GM18907 (cell line): ENCODE measurements around the gene SCUBE3.

Experiments used
- ATAC-seq: cut with Tn5 transposase; IDR thresholded peaks from one replicate; pipeline ENCODE4 v1.9.1; 2021; ENCODE audit warnings: mild to moderate bottlenecking, moderate library complexity; ENCODE audit not compliant: unreplicated experiment

SCUBE3 gene

DNA sequence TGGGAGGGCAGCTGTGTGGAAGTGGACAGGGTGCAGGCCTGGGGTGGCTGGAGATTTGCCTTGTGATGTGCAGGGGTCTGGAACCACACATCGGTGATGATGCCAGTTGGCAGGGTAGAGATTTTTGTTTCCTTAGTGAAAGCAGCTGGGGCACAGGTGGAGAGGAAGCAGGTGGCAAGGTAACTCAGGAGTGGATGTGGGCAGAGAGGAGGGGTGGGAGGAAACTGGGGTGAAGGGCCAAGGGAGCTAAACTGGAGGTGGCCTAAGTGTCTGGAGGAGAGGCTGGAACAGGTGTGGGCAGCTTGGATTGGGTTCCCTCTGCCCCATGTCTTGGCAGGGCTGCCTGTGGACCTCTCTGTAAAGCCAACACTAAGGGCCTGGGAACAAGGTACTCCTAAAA, 4.7 kb upstream of the SCUBE3 start:
- no peak for ATAC-seq

DNA sequence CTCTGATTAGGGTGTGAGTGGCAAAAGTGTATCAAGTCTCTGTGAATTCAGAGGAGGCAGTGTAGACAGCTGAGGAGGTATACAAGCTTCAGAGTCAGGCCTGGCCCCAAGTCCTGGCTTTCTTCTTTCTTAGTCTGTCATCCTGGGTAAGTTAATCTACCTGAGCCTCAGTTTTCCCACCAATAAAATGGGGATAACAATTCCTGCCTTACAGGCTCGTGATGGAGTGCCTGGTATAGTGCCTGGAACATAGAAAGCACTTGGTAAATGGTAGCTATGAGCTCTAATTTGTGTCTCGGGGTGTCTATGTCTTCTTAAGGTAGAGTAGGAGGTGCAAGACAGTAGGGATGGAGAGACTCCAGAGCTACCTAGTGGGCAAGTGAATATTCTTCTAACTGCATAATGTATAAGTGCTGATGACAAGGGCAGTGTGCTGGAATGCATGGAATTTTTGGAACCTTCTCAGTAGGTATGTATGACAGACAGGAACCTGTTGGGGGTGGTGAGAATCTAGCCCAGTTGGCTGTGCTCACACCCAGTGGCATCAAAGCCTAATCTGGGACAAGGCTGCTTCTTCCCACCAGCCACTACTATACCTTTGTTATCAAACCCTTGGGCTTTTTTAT, 4.0 kb upstream of the SCUBE3 start:
- ATAC-seq, result no peak

DNA sequence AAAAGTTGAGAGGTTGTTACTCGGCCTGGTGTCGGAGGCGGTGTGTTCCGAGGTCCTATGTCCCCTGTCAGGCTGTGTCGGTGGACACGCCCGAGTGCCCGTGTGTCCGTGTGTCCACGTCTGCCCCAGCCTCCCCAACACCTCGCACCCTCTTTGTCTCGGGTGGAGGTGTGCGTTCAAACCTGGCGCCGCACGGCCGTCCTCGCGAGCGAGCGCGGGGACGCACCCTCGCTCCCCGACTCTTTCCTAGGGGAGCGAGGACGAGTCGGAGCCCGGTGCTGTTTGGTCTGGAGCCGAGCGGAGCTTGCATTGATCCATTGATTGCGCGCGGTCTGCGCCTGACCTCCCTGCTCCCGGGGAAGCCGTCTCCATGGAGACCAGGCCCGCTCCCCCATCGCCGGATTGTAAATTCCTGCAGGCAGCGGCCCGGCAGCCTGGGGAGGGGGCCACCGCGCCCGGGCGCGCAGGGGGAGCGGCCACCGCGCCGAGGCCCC, 411 bp upstream of the SCUBE3 start:
- no peak for ATAC-seq

DNA sequence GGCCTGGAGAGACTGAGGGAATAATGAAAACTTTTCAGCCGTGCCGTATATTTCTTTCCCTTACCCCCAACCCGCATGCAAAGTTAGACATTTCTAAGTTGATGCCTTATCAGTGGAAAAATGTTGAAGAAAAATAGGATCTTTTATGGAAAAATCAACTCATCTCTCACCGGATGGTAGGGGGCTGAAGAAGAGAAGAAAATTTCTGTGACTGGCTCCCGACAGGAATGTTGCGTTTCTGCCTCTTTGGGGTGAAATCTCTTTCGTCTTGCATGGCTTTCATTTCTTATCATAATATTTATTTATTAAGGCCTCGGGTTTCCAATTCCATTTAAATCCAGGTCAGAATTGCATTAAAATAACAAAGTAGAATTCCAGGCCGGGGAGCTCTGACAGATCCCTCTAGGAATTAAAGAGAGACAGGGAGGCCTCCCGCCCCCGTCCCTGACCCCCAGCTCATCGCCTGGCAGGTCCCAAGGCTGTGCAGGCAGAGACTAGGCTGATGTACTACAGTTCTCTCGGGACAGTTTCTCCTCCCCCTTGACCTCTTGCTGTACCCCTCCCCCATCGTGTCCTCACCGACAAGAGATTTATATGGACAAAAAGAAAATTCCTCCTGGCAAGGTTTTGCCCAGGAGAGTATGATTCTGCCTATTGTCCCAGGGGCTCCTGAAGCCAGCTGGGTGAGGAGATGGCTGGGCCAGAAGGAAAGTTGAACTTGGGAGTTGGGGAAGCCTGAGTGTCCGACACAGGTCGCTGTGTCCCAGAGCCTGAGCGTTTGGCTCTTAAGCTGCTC, 1.3 kb downstream of the SCUBE3 start:
- ATAC-seq, result no peak

DNA sequence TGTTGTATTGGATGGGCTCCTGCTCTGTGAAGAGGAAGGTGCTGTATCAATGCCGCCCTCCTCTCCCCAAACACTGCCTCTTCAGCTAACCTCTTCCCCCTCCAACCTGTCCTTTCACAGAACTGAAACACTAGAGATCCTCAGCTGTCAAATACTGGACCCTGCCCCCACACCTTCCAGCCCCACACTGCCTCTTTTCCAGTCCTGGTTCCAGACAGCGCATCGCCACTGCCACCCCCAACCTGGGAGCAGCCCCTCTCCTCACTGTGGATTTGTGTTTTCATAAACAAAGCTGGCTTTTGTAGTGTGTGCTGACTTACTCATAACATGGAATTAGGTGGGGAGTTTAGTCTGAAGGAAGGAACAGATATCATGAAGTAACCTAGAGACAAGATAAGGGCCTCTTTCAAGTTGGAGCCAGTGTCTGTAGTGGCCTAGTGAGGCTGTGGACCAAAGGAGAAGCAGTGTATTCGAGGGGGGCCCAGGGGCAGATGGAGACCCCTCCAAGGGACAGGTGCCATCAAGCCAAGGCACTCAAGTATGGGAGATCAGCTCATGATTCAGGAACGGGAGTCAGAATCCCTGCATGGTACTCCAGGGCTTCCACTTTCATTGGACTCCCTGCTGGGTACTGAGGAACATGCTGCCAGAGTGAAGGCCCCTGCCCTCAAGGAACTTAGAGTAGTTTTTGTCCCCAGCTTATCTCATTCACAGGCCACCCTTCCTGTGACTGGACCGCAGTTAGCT, 2.1 kb downstream of the SCUBE3 start:
- ATAC-seq, result no peak

DNA sequence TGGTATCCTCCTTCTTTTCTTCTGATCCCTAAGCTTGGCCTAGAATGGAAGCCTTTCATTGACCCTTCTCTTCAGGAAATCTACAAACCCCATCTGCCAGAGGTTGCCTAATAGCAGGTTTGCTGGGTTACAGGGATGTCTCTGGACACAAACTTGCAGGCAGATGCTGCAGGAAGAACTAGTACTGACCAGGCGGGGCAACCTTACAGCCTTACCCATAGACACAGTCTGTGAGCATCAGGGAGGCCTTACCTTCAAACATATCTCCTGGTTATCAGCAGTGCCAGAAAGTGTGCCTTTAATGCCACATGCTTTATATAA, 2.6 kb downstream of the SCUBE3 start:
- no peak for ATAC-seq

DNA sequence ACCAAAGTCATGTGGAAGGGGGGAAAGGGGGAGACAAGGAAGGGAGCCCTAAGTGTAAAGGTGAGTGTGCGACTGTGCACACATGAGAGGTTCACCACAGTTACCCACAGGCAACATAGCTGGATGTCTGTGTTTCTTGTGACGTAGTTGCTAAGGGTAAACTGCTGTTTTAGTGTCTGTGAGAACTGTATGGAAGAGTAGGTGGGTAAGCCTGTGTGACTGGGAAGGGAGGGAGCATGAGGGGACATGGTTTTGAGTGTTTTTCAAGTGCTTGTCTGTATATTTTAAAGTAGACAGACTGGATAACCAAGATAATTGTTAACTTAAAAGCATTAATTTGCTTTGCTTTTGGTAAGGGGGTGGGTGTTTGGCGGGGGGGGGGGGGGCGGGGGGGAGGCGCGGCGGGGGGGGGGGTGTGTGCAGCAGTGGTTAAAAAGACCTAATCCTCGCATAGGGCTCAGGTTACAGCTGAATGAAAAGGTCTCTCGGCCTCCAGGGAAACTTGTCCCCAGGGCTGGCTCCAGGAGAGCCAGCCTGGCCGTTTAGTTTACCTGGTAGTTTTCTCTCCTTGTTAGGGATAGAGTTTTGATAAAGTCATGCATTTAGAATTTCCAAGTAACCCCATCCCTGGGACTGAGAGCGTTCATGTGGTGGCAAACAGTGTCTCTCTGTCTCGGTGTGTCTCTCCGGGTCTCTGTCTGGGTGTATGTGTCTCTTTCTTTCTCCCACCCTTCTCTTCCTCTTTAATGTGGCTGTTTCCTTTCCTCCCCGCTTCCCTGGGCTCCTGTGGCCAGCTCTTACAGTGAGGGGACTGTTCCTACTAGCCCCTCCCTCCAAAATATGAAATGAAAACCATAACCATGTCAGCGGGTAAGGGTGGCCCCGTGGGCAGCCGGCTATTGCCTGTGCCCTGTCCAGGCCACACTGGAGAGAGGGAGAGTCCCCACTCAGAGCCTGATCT, 3.4 kb downstream of the SCUBE3 start:
- no peak for ATAC-seq

DNA sequence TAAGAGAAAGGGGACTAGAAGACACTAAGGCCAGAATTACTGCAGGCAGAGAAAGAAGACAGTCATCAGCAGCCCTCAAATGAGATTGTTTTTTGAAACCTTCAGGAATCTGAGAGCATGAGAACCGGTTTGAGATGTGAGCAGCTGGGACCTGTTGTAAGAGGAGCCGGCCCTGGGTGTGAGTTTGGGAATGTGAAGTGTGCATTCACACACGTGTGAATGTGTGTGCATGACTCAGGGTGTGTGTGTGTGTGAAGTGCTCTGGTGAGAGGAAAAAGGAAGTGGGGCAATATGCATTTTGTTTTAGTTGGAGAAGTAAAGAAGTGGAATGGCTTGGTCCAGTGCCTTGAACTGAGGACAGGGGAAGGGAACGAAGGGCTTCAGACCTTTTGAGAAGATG, 4.3 kb downstream of the SCUBE3 start:
- no peak for ATAC-seq

DNA sequence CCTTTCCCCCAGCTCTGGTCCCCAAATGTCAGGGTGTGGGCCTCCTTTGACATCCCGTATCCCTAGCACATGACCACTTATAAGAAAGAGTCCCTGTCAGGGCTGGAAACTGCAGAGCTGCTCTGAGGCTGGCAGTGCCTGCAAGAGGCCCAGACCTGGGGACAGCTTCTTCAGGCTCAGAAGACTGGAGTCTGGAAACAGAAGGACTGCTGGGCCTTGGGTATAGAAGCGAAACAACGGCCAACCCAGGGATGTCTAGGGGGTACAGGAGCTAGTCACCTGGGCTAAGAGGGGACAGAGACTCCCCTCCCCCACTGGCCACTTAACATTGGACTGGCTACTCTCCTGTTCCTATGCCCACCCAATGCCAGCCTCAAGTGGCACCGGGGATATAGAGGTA, 4.7 kb downstream of the SCUBE3 start:
- ATAC-seq, result no peak

DNA sequence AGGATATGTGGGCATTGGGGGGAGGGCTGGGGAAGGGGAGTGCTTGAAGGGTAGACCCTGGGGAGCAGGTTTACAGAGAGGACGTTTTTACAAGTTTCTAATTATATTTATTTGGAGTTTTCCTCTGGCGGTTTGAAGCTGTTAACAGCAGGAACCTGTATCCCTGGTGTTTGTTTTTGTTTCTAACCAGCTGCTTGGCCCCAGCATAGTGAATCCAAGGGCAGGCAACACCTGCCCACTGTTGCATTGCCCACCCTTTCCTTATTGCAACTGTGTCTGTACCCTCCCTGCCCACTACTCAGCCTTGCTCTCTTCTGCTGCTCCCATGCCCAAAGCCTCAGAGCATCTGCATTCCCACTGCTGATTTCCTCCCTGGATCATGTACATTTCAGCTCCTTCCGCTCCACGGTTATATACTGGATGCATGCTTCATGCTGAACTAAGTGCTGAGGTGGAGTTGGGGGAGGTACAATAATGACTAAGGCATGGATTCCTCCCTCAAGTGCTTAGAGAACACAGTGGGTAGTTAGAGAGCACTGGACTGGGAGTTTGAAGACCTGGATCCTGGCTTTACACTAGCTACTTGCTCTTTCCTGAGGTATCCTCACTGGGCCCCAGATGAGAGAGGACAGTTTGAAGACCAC, 6.0 kb downstream of the SCUBE3 start:
- no peak for ATAC-seq

DNA sequence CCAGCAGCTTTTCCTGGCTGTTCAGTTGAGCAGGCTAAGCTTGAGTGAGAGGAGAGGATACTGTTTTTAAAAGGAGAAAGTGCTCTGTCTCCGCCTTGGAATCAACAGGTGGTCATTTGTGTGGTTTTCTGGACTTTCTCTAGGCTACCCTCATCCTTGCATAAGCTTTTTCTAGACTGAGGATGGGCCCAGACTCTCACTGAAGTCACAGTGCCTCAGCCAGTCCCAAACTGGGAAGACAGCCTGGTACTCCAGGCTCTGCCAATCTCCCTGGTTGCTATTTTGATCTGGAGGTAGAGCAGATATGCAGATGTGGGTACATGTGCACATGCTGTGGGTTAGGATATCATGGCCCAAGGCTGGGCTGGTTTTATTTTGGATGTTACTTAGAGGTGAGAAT, 7.0 kb downstream of the SCUBE3 start:
- ATAC-seq, result no peak

DNA sequence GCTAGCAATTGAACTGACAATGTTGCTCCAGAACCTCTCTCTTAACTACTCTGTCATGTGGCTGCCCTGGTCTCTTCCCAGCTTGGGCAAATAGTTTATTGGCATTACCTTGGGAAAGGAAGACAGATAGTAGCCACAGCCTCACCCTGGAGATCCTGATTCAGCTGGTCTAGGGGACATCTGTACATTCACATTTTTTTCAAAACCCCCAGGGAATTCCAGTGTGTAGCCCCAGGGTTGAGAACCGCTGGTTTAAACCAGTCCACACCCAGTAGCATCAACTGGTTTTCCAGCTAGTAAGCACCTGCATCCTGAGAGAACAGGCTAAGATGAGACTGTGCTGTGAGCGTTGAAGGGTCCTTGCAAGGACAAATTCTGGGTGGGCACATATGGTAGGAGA, 9.6 kb downstream of the SCUBE3 start:
- ATAC-seq, result no peak

DNA sequence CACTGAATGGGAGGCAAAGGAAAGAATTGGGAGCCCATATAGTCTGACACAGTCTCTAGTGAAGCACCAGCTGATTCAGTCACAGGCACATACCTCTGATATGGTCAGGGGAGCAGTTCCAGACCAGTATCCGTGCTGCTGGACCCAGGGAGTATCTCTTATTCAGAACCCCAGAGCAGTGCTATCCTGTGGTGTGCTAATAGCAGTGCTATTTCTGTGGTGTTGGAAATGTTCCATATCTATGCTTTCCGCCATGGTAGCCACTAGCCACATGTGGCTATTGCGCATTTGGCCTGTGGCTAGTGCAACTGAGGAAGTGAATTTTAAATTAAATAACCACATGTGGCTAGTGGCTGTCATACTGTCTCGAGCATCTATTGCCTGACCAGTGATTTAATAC, 11.0 kb downstream of the SCUBE3 start:
- no peak for ATAC-seq

DNA sequence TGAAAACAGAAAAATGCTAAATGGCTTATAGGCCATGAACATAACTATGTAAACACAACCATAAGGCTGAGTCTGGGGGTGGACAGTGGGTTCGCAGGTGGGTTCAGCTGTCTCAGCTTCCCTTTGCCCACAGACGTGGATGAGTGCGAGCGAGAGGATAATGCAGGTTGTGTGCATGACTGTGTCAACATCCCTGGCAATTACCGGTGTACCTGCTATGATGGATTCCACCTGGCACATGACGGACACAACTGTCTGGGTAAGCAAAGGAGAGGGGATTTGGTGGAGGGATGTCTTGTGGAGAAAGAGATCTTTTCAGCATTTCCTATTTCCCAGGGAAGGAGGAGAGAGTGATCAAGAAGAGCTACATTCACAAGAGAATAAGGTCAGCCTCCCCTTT, 14.7 kb downstream of the SCUBE3 start:
- ATAC-seq, result no peak

DNA sequence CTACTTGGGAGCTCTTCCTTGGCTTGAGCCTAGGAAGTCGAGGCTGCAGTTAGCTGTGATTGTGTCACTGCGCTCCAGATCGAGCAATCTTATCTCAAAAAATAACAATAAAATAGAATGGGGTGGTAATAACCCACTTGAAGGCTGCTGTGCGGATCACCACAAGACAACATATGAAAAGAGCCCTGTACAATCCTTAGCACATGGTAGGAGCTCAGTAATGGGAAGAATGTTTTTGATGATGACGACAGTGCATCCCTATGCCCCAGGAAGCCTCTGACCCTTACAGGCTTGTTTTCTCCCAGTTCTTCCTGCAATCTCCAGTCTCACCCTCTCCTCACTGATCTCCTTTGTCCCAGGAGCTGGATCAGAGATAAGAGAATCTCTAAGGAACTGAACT, 15.5 kb downstream of the SCUBE3 start:
- no peak for ATAC-seq

DNA sequence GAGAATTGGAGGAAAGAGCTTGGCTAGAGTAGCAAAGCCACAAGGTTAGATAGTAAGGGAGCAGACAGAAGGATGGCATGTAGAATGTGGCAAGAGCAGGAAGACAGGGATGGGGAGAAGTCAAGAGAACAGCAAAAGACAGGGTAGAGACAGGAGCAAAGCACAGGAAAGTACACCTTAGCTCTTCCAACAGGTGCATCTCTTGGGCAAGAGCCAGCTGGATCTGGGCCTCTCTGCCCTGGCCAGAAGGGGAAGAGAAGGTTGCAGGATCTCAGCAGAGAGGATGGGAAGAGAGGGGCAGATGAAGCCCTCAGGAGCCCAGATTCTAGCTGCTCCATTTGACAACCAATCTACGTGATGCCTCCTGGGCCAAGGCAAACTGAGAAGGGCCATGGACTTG, 16.7 kb downstream of the SCUBE3 start:
- ATAC-seq, result no peak

DNA sequence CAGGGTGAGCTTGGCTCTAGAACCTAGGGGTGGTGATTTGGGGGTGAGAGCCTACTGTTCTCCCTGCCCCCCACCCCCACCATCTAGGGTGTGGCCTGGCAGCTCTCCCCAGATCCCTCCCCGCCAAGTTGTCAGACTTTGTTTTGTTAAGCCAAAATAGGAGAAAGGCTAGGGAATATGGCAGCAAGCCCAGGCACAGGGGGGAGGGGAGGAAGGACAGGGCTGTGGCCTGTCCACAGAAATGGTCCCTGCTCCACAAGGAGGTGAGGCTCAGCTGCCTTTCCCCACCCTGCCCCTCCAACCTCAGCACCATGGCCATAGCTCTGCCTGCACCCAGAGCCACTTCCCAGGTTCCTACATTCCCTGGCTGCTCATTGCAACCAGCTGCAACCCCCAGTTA, 17.2 kb downstream of the SCUBE3 start:
- no peak for ATAC-seq

DNA sequence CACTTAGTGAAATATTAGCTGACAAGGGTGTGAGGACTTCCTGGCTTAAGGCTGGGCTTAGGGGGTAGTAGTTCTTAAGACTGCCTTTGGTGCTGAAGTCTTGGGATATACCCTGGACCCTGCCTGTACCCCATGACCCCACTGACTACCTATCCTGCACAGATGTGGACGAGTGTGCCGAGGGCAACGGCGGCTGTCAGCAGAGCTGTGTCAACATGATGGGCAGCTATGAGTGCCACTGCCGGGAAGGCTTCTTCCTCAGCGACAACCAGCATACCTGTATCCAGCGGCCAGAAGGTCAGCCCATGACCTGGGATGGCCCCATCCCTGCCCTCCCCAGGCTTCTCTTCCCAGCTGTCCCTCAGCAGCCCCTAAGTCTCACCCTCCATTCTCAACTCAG, 17.8 kb downstream of the SCUBE3 start:
- no peak for ATAC-seq

DNA sequence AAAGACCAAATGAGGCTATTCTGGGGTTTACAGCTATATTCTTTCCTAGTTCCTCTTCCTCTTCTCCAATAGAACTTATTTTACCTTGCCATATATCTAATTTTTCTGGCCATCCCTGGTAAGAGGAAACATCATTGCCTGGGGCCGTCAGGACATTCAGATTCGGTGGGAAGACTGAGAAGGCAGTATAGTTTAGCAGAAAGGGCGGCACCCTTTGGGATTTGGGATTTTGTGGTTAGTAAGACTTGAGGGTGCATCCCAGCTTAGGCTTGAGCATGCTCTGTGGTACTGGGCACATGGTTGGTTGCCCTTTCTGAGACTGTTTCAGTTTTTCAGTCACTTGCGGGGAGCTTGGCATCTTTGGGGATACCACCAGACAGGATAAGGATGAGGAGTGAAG, 21.1 kb downstream of the SCUBE3 start:
- ATAC-seq, result no peak

DNA sequence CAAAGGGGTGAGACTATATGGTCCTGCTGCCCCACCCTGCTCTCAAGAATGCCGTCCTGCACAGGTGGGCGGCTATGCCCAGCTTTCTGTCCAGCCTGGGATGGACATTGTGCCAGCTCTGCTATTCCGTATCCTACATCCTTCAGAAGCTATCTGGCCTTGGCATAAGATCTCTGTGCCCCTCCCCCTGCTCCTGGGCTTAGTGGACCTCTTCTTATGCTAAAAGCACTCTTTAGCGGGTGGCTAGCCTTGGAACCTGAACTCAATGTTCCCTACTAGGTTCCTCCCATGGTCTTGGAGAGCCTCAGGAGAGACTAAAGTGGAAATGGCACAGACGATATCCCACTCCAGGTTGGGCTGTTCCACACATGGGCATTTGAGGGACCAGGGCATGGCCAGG, 22.5 kb downstream of the SCUBE3 start:
- ATAC-seq, result no peak
